Naive thymus-derived CD8-positive, alpha-beta T cell (primary cell): Measurements from ENCODE around the gene CCDC33. TPM values are rescaled to one million over a fixed set of nuclear protein-coding genes. Genes with fewer than 3 reads are reported as not detected.

Source experiments
- ATAC-seq, 2 donors: fragments of 150-1000 bp; cut with Tn5 transposase in 1 of 2; sonication (Bioruptor Pico), chemical (Tn5 transposase) in 1 of 2; 1 replicate in 1 of 2; 2 replicates in 1 of 2; pipeline ENCODE4 v1.10.0; 2021; ENCODE audit warnings: mild to moderate bottlenecking in 2 of 2, moderate library complexity in 2 of 2
- POLR2A ChIA-PET: fragments of 350-600 bp; sonication (Branson Sonifier 250); formaldehyde crosslinking; loops from one replicate; lab custom pipeline; 2021; ENCODE audit warnings: antibody characterized with exemption; lab: Charles Lee
- DNase-seq, 10 donors: peaks; one replicate each; pipeline versions ENCODE4 v3.0.0 to v3.0.0-alpha.2; 2020 to 2022
- H3K27ac Mint-ChIP-seq, 10 donors: one replicate each; pipeline ENCODE4 v1.8.0; 2020 to 2022; ENCODE audit warnings: mild to moderate bottlenecking in 10 of 10, mixed read lengths in 10 of 10, moderate library complexity in 4 of 10, inconsistent platforms in 1 of 10
- H3K27me3 Mint-ChIP-seq, 5 donors: one replicate each; pipeline ENCODE4 v1.8.0; 2021 to 2022; ENCODE audit warnings: mixed read lengths in 5 of 5
- H3K36me3 Mint-ChIP-seq, 3 donors: one replicate each; pipeline ENCODE4 v1.8.0; 2020 to 2022; ENCODE audit warnings: mixed read lengths in 3 of 3, mild to moderate bottlenecking in 2 of 3, inconsistent platforms in 1 of 3
- H3K4me1 Mint-ChIP-seq, 4 donors: one replicate each; pipeline ENCODE4 v1.8.0; 2021 to 2022; ENCODE audit warnings: mixed read lengths in 4 of 4
- H3K4me3 Mint-ChIP-seq, 10 donors: one replicate each; pipeline ENCODE4 v1.8.0; 2020 to 2022; ENCODE audit warnings: mild to moderate bottlenecking in 10 of 10, mixed read lengths in 10 of 10, moderate library complexity in 6 of 10, inconsistent platforms in 1 of 10
- H3K9me3 Mint-ChIP-seq, 9 donors: one replicate each; pipeline ENCODE4 v1.8.0; 2020 to 2022; ENCODE audit warnings: mixed read lengths in 9 of 9, mild to moderate bottlenecking in 3 of 9, inconsistent platforms in 1 of 9, moderate library complexity in 1 of 9
- polyA plus RNA-seq, 3 donors: library from polyadenylated mRNA; unstranded; fragments of 300-500 nt; fragmentation: Illumina TruSeq; gene quantifications; one replicate each; pipeline ENCODE4 v1.2.3, GENCODE V29; 2021
- total RNA-seq, 8 experiments: library from RNA in 2 of 8; stranded (reverse) in 2 of 8; gene quantifications; one replicate each; pipeline ENCODE4 v1.2.3 and lab custom pipeline; 2021 to 2026

Gene CCDC33
- total and polyA plus RNA-seq, 5 experiments from 2014 or later, result not detected

- Mint-ChIP-seq H3K4me1 (peaks cover 29 to 74% (median 68%) of the 10 kb centered on the region in 4 donors), H3K4me3 (peak overlapping the region in 2 of 10 donors; percentile 18 to 32), H3K27ac (peak overlapping the region in 9 of 10 donors; percentile 19 to 89 (median 80)), H3K9me3 (no peaks in the 10 kb centered on the region), H3K36me3 (no peaks in the 10 kb centered on the region), H3K27me3 (no peaks in the 10 kb centered on the region)
- POLR2A ChIA-PET, result interaction anchor here (0.6 to 0.7 kb wide), 2 partner anchors 360 to 526 kb away, joined by 3 read pairs; no protein-coding TSS in a partner anchor
- ATAC-seq (no peak), DNase-seq (no peak)
Observed at GRCh38 chr15:74318376-74319137, 82.4 kb downstream of the CCDC33 start.

GRCh38 chr15:74319138-74319460, 83.0 kb downstream of the CCDC33 start:
- Mint-ChIP-seq H3K4me3 (peak overlapping the region in 1 of 10 donors; percentile 23), H3K9me3 (no peaks in the 10 kb centered on the region), H3K36me3 (no peaks in the 10 kb centered on the region), H3K27me3 (no peaks in the 10 kb centered on the region), H3K27ac (peak overlapping the region in 7 of 10 donors; percentile 19 to 89 (median 80)), H3K4me1 (peaks cover 25 to 69% (median 63%) of the 10 kb centered on the region in 4 donors)
- ATAC-seq, result no peak
- no peak for DNase-seq
- POLR2A ChIA-PET, result interaction anchor here (0.6 kb wide), 1 partner anchor 360 kb away, joined by 3 read pairs; no protein-coding TSS in a partner anchor

- Mint-ChIP-seq H3K4me1 (peaks cover 24 to 62% (median 56%) of the 10 kb centered on the region in 4 donors), H3K4me3 (peak overlapping the region in 5 of 10 donors; percentile 23 to 59 (median 33)), H3K27me3 (no peaks in the 10 kb centered on the region), H3K36me3 (no peaks in the 10 kb centered on the region), H3K27ac (peak overlapping the region; percentile 68 to 94 (median 88)), H3K9me3 (no peaks in the 10 kb centered on the region)
- POLR2A ChIA-PET, result interaction anchor here (0.9 to 1.2 kb wide), 4 partner anchors 10 to 265 kb away, joined by 3 to 4 read pairs (median 3); no protein-coding TSS in a partner anchor
- DNase-seq (peak in 4 of 10 donors; percentile 18 to 31 (median 26)), ATAC-seq (peak; percentile 32 to 53)
Observed at GRCh38 chr15:74319596-74320351, 83.6 kb downstream of the CCDC33 start.

GRCh38 chr15:74320352-74321247, 84.5 kb downstream of the CCDC33 start:
- H3K36me3 Mint-ChIP-seq, result no peaks in the 10 kb centered on the region
- peak overlapping the region; percentile 68 to 94 (median 88) for H3K27ac Mint-ChIP-seq
- POLR2A ChIA-PET, result interaction anchor here (0.6 to 1.2 kb wide), 5 partner anchors 11 to 266 kb away, joined by 3 to 4 read pairs (median 3); no protein-coding TSS in a partner anchor
- DNase-seq (peak in 6 of 10 donors; percentile 17 to 73 (median 30)), ATAC-seq (no peak)
- H3K27me3 Mint-ChIP-seq, result peaks cover 0 to 7% (median 0%) of the 10 kb centered on the region in 5 donors
- H3K4me3 Mint-ChIP-seq, result peak overlapping the region in 5 of 10 donors; percentile 25 to 76 (median 57)
- H3K9me3 Mint-ChIP-seq, result no peaks in the 10 kb centered on the region
- H3K4me1 Mint-ChIP-seq, result peaks cover 24 to 54% (median 48%) of the 10 kb centered on the region in 4 donors

- peak; percentile 78 to 84 for ATAC-seq
- POLR2A ChIA-PET, result interaction anchor here (1.0 to 1.1 kb wide), 2 partner anchors 8 to 194 kb away, joined by 3 read pairs; no protein-coding TSS in a partner anchor
- Mint-ChIP-seq H3K4me3 (no peak overlapping the region), H3K4me1 (peaks cover 13 to 36% (median 30%) of the 10 kb centered on the region in 4 donors), H3K27ac (peak overlapping the region in 2 of 10 donors; percentile 6 to 68), H3K27me3 (peaks cover 0 to 7% (median 0%) of the 10 kb centered on the region in 5 donors), H3K36me3 (no peaks in the 10 kb centered on the region), H3K9me3 (no peaks in the 10 kb centered on the region)
- peak; percentile 44 to 83 (median 62) for DNase-seq
Observed at GRCh38 chr15:74322558-74323180, 86.5 kb downstream of the CCDC33 start.

GRCh38 chr15:74324714-74325113, 88.6 kb downstream of the CCDC33 start:
- POLR2A ChIA-PET, result no interaction called here
- no peak overlapping the region for H3K27ac Mint-ChIP-seq
- ATAC-seq (no peak), DNase-seq (no peak)
- H3K9me3 Mint-ChIP-seq, result no peaks in the 10 kb centered on the region
- no peaks in the 10 kb centered on the region for H3K36me3 Mint-ChIP-seq
- peaks cover 0 to 7% (median 0%) of the 10 kb centered on the region in 5 donors for H3K27me3 Mint-ChIP-seq
- H3K4me3 Mint-ChIP-seq, result no peak overlapping the region
- H3K4me1 Mint-ChIP-seq, result peaks cover 22 to 33% (median 28%) of the 10 kb centered on the region in 4 donors

- Mint-ChIP-seq H3K36me3 (no peaks in the 10 kb centered on the region), H3K27ac (no peak overlapping the region), H3K27me3 (peaks cover 0 to 7% (median 0%) of the 10 kb centered on the region in 5 donors), H3K9me3 (no peaks in the 10 kb centered on the region), H3K4me3 (no peak overlapping the region), H3K4me1 (peaks cover 16 to 22% (median 21%) of the 10 kb centered on the region in 4 donors)
- DNase-seq (no peak), ATAC-seq (no peak)
- POLR2A ChIA-PET, result no interaction called here
Observed at GRCh38 chr15:74326746-74327145, 90.6 kb downstream of the CCDC33 start.

- ATAC-seq (no peak), DNase-seq (no peak)
- no peaks in the 10 kb centered on the region for H3K36me3 Mint-ChIP-seq
- H3K4me1 Mint-ChIP-seq, result peaks cover 16 to 21% (median 21%) of the 10 kb centered on the region in 4 donors
- peaks cover 0 to 7% (median 0%) of the 10 kb centered on the region in 5 donors for H3K27me3 Mint-ChIP-seq
- POLR2A ChIA-PET, result interaction anchor here (1.4 to 1.8 kb wide), 2 partner anchors 13 to 19 kb away, joined by 3 to 10 read pairs; no protein-coding TSS in a partner anchor
- peak overlapping the region in 7 of 10 donors; percentile 3 to 79 (median 71) for H3K27ac Mint-ChIP-seq
- H3K9me3 Mint-ChIP-seq, result no peaks in the 10 kb centered on the region
- peak overlapping the region in 3 of 10 donors; percentile 23 to 51 (median 37) for H3K4me3 Mint-ChIP-seq
Observed at GRCh38 chr15:74327756-74328155, 91.6 kb downstream of the CCDC33 start.

- peak overlapping the region in 9 of 10 donors; percentile 23 to 79 (median 67) for H3K27ac Mint-ChIP-seq
- ATAC-seq, result peak in 1 of 2 donors; percentile 57
- H3K4me1 Mint-ChIP-seq, result peaks cover 16 to 21% (median 19%) of the 10 kb centered on the region in 4 donors
- peaks cover 0 to 7% (median 0%) of the 10 kb centered on the region in 5 donors for H3K27me3 Mint-ChIP-seq
- no peaks in the 10 kb centered on the region for H3K36me3 Mint-ChIP-seq
- POLR2A ChIA-PET, result interaction anchor here (1.4 to 1.8 kb wide), 2 partner anchors 13 to 19 kb away, joined by 3 to 10 read pairs; no protein-coding TSS in a partner anchor
- H3K9me3 Mint-ChIP-seq, result peaks cover 0 to under 1% (median 0%) of the 10 kb centered on the region in 9 donors
- DNase-seq, result no peak
- peak overlapping the region in 7 of 10 donors; percentile 8 to 57 (median 39) for H3K4me3 Mint-ChIP-seq
Observed at GRCh38 chr15:74328331-74329056, 92.4 kb downstream of the CCDC33 start.

GRCh38 chr15:74330861-74331408, 94.8 kb downstream of the CCDC33 start:
- peaks cover 16 to 21% (median 17%) of the 10 kb centered on the region in 4 donors for H3K4me1 Mint-ChIP-seq
- no peak overlapping the region for H3K4me3 Mint-ChIP-seq
- peaks cover 0 to 9% (median 0%) of the 10 kb centered on the region in 9 donors for H3K9me3 Mint-ChIP-seq
- POLR2A ChIA-PET, result no interaction called here
- H3K36me3 Mint-ChIP-seq, result no peaks in the 10 kb centered on the region
- no peaks in the 10 kb centered on the region for H3K27me3 Mint-ChIP-seq
- DNase-seq (peak in 1 of 10 donors; percentile 43), ATAC-seq (no peak)
- peak overlapping the region in 1 of 10 donors; percentile 61 for H3K27ac Mint-ChIP-seq
